Fibroblast of skin of back (primary cell): ENCODE data around the gene EAPP. TPM values are rescaled to one million over a fixed set of nuclear protein-coding genes. Genes with fewer than 3 reads are reported as not detected.
A peak's percentile ranks its signal among the peaks of the same experiment; 100 is the strongest.
"Not testable (repeated sequence)": the region's sequence is repeated elsewhere in the genome, so short reads cannot be mapped to it uniquely, and the experiment has no call there.

ENCODE experiments used
- DNase-seq: peaks from one replicate; pipeline ENCODE4 v3.0.0-alpha.2; 2013
- polyA plus RNA-seq, 2 experiments: library from polyadenylated mRNA; unstranded; fragments of 120-200 nt; gene quantifications; one replicate each; pipeline ENCODE4 v1.2.1, GENCODE V29; 2013; ENCODE audit not compliant: insufficient read length in 2 of 2

Gene EAPP
- polyA plus RNA-seq (2013, experiment 1 of 2; ENCODE audit: insufficient read length) = 26.3 TPM
- polyA plus RNA-seq (2013, experiment 2 of 2; ENCODE audit: insufficient read length) = 25.4 TPM

GRCh38 chr14:34539407-34540180 is at the start of gene EAPP:
Gene EAPP, minus strand, starts transcription at chr14:34539701. Its CDS starts 73 bp downstream, at chr14:34539628.
- peak; percentile 97 for DNase-seq

- no peak for DNase-seq
Observed at GRCh38 chr14:34583525-34583924, 44.0 kb upstream of the EAPP start.

GRCh38 chr14:34582117-34582680 is 42.7 kb upstream of the EAPP start:
- no peak for DNase-seq

GRCh38 chr14:34580381-34580780 is 40.9 kb upstream of the EAPP start:
- DNase-seq = no peak

- no peak for DNase-seq
Observed at GRCh38 chr14:34571771-34572170, 32.3 kb upstream of the EAPP start.

GRCh38 chr14:34569750-34570149 is 30.2 kb upstream of the EAPP start:
- DNase-seq = peak; percentile 16

- DNase-seq = no peak
Observed at GRCh38 chr14:34568803-34569202, 29.3 kb upstream of the EAPP start.

GRCh38 chr14:34562776-34563150 is 23.3 kb upstream of the EAPP start:
- DNase-seq = no peak

GRCh38 chr14:34562037-34562775 is 22.7 kb upstream of the EAPP start:
- DNase-seq = not testable (repeated sequence)

- DNase-seq = not testable (repeated sequence)
Observed at GRCh38 chr14:34556498-34556829, 17.0 kb upstream of the EAPP start.

- not testable (repeated sequence) for DNase-seq
Observed at GRCh38 chr14:34555583-34556497, 16.3 kb upstream of the EAPP start.

GRCh38 chr14:34554540-34555250 is 15.2 kb upstream of the EAPP start:
- peak; percentile 39 for DNase-seq

- DNase-seq = not testable (repeated sequence)
Observed at GRCh38 chr14:34549276-34549966, 9.9 kb upstream of the EAPP start.

GRCh38 chr14:34548472-34548981 is 9.0 kb upstream of the EAPP start:
- DNase-seq = no peak

- not testable (repeated sequence) for DNase-seq
Observed at GRCh38 chr14:34547136-34547520, 7.6 kb upstream of the EAPP start.

- DNase-seq = not testable (repeated sequence)
Observed at GRCh38 chr14:34546272-34547135, 7.0 kb upstream of the EAPP start.

- DNase-seq = not testable (repeated sequence)
Observed at GRCh38 chr14:34540181-34541059, 919 bp upstream of the EAPP start.

GRCh38 chr14:34538871-34539406 is 562 bp downstream of the EAPP start:
- DNase-seq = no peak
